WTC11 (cell line): ENCODE data around the gene FGFRL1. TPM values are rescaled to one million over a fixed set of nuclear protein-coding genes. Genes with fewer than 3 reads are reported as not detected.

ENCODE experiments used
- ATAC-seq: fragments of 200-7000 bp; cut with Tn5 transposase; 2 replicates; pipeline ENCODE4 v1.10.0; 2021; ENCODE audit warnings: mild to moderate bottlenecking, moderate library complexity
- CTCF ChIA-PET: fragments of 300-600 bp; sonication (Branson Sonifier 250); formaldehyde crosslinking; loops from one replicate; lab custom pipeline; 2021; ENCODE audit warnings: antibody characterized with exemption; lab: Charles Lee
- POLR2A ChIA-PET: fragments of 350-600 bp; sonication (Branson Sonifier 250); formaldehyde crosslinking; loops from one replicate; lab custom pipeline; 2021; ENCODE audit warnings: antibody characterized with exemption; lab: Charles Lee
- DNase-seq: peaks from one replicate; pipeline ENCODE4 v3.0.0; 2021; ENCODE audit warnings: low spot score
- H3K27ac Mint-ChIP-seq: 2 replicates; pipeline ENCODE4 v1.8.0; 2021; ENCODE audit warnings: mixed read lengths
- H3K27me3 Mint-ChIP-seq: 2 replicates; pipeline ENCODE4 v1.8.0; 2021; ENCODE audit warnings: low read depth, mild to moderate bottlenecking, moderate library complexity, mixed read lengths
- H3K36me3 Mint-ChIP-seq: 2 replicates; pipeline ENCODE4 v1.8.0; 2021; ENCODE audit warnings: mixed read lengths
- H3K4me1 Mint-ChIP-seq: 2 replicates; pipeline ENCODE4 v1.8.0; 2022; ENCODE audit warnings: mixed read lengths
- H3K4me3 Mint-ChIP-seq: 2 replicates; pipeline ENCODE4 v1.8.0; 2021; ENCODE audit warnings: mild to moderate bottlenecking, moderate library complexity, mixed read lengths
- H3K9me3 Mint-ChIP-seq: 2 replicates; pipeline ENCODE4 v1.8.0; 2021; ENCODE audit warnings: mixed read lengths
- AR ChIP-seq: fragments of 250-450 bp; sonication (Bioruptor Pico); IDR thresholded peaks from 2 replicates; pipeline ENCODE4 v1.9.0; 2021; ENCODE audit warnings: mild to moderate bottlenecking
- CREB1 ChIP-seq: sonication (generic); formaldehyde crosslinking; IDR thresholded peaks from 2 replicates; pipeline ENCODE4 v1.8.0; 2023; ENCODE audit warnings: mild to moderate bottlenecking, missing genetic modification reagents
- E2F4 ChIP-seq: sonication (generic); formaldehyde crosslinking; IDR thresholded peaks from 2 replicates; pipeline ENCODE4 v1.8.1; 2022; ENCODE audit warnings: low read depth, mild to moderate bottlenecking, moderate library complexity, missing genetic modification reagents, borderline replicate concordance
- ESRRA ChIP-seq: sonication (generic); formaldehyde crosslinking; IDR thresholded peaks from 2 replicates; pipeline ENCODE4 v1.8.1; 2022; ENCODE audit warnings: mild to moderate bottlenecking, missing genetic modification reagents, borderline replicate concordance
- ETV6 ChIP-seq: sonication (generic); formaldehyde crosslinking; IDR thresholded peaks from 2 replicates; pipeline ENCODE4 v1.8.1; 2022; ENCODE audit warnings: mild to moderate bottlenecking, missing genetic modification reagents
- FOXJ3 ChIP-seq: sonication (generic); formaldehyde crosslinking; IDR thresholded peaks from 2 replicates; pipeline ENCODE4 v1.9.0; 2021; ENCODE audit warnings: missing genetic modification reagents, mild to moderate bottlenecking, borderline replicate concordance
- HMGA2 ChIP-seq: fragments of 250-450 bp; sonication (Bioruptor Pico); IDR thresholded peaks from 2 replicates; pipeline ENCODE4 v1.4.0; 2021; ENCODE audit warnings: mild to moderate bottlenecking, moderate library complexity
- IRF1 ChIP-seq: sonication (generic); formaldehyde crosslinking; IDR thresholded peaks from 2 replicates; pipeline ENCODE4 v1.8.0; 2023; ENCODE audit warnings: missing genetic modification reagents
- MAX ChIP-seq: sonication (generic); formaldehyde crosslinking; IDR thresholded peaks from 2 replicates; pipeline ENCODE4 v1.8.0; 2022; ENCODE audit warnings: mild to moderate bottlenecking, missing genetic modification reagents
- MYBL2 ChIP-seq: sonication (generic); formaldehyde crosslinking; IDR thresholded peaks from 2 replicates; pipeline ENCODE4 v1.8.1; 2023; ENCODE audit warnings: mild to moderate bottlenecking, moderate library complexity, missing genetic modification reagents
- RELA ChIP-seq: sonication (generic); formaldehyde crosslinking; IDR thresholded peaks from 2 replicates; pipeline ENCODE4 v1.8.1; 2022; ENCODE audit warnings: missing genetic modification reagents, mild to moderate bottlenecking, borderline replicate concordance
- TEAD4 ChIP-seq: sonication (generic); formaldehyde crosslinking; IDR thresholded peaks from 2 replicates; pipeline ENCODE4 v1.8.0; 2022; ENCODE audit warnings: mild to moderate bottlenecking, missing genetic modification reagents
- USF2 ChIP-seq: sonication (generic); formaldehyde crosslinking; IDR thresholded peaks from 2 replicates; pipeline ENCODE4 v1.8.1; 2023; ENCODE audit warnings: mild to moderate bottlenecking, missing genetic modification reagents, moderate library complexity
- ZBTB21 ChIP-seq: sonication (generic); formaldehyde crosslinking; IDR thresholded peaks from 2 replicates; pipeline ENCODE4 v1.8.1; 2023; ENCODE audit warnings: mild to moderate bottlenecking, missing genetic modification reagents, borderline replicate concordance
- ZMAT4 ChIP-seq: fragments of 250-450 bp; sonication (Bioruptor Pico); IDR thresholded peaks from 2 replicates; pipeline ENCODE4 v1.9.0; 2021; ENCODE audit warnings: mild to moderate bottlenecking
- ZNF425 ChIP-seq: fragments of 250-450 bp; sonication (Bioruptor Pico); conservative IDR thresholded peaks from 2 replicates; pipeline ENCODE4 v1.9.0; 2021; ENCODE audit warnings: mild to moderate bottlenecking
- ZNF671 ChIP-seq: fragments of 250-450 bp; sonication (Bioruptor Pico); IDR thresholded peaks from 2 replicates; pipeline ENCODE4 v1.8.0; 2021; ENCODE audit warnings: mild to moderate bottlenecking
- total RNA-seq: library from RNA; stranded (reverse); gene quantifications from 3 replicates; pipeline ENCODE4 v1.2.3, GENCODE V29; 2021

FGFRL1 gene
- total RNA-seq, 1 experiment from 2014 or later, result 25.9 TPM

GRCh38 chr4:988726-989721, 22.4 kb upstream of the FGFRL1 start:
- Mint-ChIP-seq H3K4me3 (no peak overlapping the region), H3K36me3 (no peaks in the 10 kb centered on the region), H3K4me1 (peaks cover 12% of the 10 kb centered on the region), H3K9me3 (no peaks in the 10 kb centered on the region), H3K27ac (no peak overlapping the region), H3K27me3 (peaks cover 18% of the 10 kb centered on the region)
- ChIA-PET CTCF (interaction anchor here (0.6 kb wide), 1 partner anchor 162 kb away, joined by 3 read pairs; no protein-coding TSS in a partner anchor), POLR2A (interaction anchor here (1.5 kb wide), 1 partner anchor 13 kb away, joined by 4 read pairs; no protein-coding TSS in a partner anchor)
- no peak for TF ChIP-seq ZNF425 (CRISPR knock-in tag)
- TF ChIP-seq ZBTB21 (CRISPR knock-in tag), result no peak
- TF ChIP-seq IRF1 (CRISPR knock-in tag), result no peak
- TF ChIP-seq MAX (CRISPR knock-in tag), result no peak
- TF ChIP-seq AR (CRISPR knock-in tag), result no peak
- DNase-seq, result no peak
- ATAC-seq, result no peak

- Mint-ChIP-seq H3K4me3 (no peak overlapping the region), H3K27ac (no peak overlapping the region), H3K4me1 (peaks cover 10% of the 10 kb centered on the region), H3K27me3 (peaks cover 15% of the 10 kb centered on the region), H3K9me3 (no peaks in the 10 kb centered on the region), H3K36me3 (no peaks in the 10 kb centered on the region)
- ChIA-PET CTCF (no interaction called here), POLR2A (no interaction called here)
- TF ChIP-seq HMGA2 (CRISPR knock-in tag), result no peak
- no peak for TF ChIP-seq RELA
- TF ChIP-seq MYBL2 (CRISPR knock-in tag), result no peak
- DNase-seq (no peak), ATAC-seq (no peak)
Observed at GRCh38 chr4:989722-990471, 21.5 kb upstream of the FGFRL1 start.

- DNase-seq, result no peak
- Mint-ChIP-seq H3K27ac (no peak overlapping the region), H3K4me3 (no peak overlapping the region), H3K4me1 (0 out of 2 replicates have a peak, but pooled peaks cover 3% of the 10 kb centered on the region), H3K27me3 (peaks cover 16% of the 10 kb centered on the region), H3K9me3 (no peaks in the 10 kb centered on the region), H3K36me3 (no peaks in the 10 kb centered on the region)
- CTCF ChIA-PET, result no interaction called here
- POLR2A ChIA-PET, result no interaction called here
- ATAC-seq, result no peak
- TF ChIP-seq USF2 (no peak), ZNF671 (CRISPR knock-in tag) (no peak), ETV6 (CRISPR knock-in tag) (no peak), TEAD4 (CRISPR knock-in tag) (no peak), ESRRA (CRISPR knock-in tag) (no peak), E2F4 (CRISPR knock-in tag) (no peak), CREB1 (CRISPR knock-in tag) (no peak), FOXJ3 (no peak), ZMAT4 (CRISPR knock-in tag) (no peak)
Observed at GRCh38 chr4:990746-991367, 20.6 kb upstream of the FGFRL1 start.
